HG02678 (cell line): Measurements from ENCODE around the gene APOC4.
"Not testable (repeated sequence)": the region's sequence is repeated elsewhere in the genome, so short reads cannot be mapped to it uniquely, and the experiment has no call there.

Experiments used
- ATAC-seq: cut with Tn5 transposase; IDR thresholded peaks from one replicate; pipeline ENCODE4 v1.9.1; 2021; ENCODE audit warnings: mild to moderate bottlenecking, moderate library complexity; ENCODE audit not compliant: unreplicated experiment

The APOC4 gene

DNA sequence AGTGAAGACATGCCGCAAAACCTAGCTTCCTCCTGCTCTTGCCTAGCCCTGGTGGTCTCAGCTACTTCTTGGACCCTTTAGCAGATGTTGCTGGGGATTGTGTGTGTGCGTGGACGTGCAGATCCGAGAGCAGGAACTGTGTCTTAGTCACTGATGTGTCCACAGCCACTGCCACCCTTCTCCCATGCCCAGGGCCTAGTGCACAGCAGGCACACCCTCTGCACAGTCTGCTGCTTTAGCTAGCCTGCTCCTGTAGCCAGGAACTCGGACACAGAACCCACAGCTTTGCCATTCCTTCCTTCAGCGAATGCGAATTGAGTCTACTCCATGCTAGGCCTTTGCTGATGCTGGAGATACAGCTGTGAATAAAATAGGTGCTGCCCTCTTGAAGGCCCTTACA, 15.5 kb downstream of the APOC4 start:
- no peak for ATAC-seq

GRCh38 chr19:44958090-44958489, 16.1 kb downstream of the APOC4 start:
- no peak for ATAC-seq

GRCh38 chr19:44959691-44960090, 17.7 kb downstream of the APOC4 start:
- ATAC-seq = no peak

GRCh38 chr19:44960906-44961728, 19.1 kb downstream of the APOC4 start:
- ATAC-seq = peak; percentile 55

DNA sequence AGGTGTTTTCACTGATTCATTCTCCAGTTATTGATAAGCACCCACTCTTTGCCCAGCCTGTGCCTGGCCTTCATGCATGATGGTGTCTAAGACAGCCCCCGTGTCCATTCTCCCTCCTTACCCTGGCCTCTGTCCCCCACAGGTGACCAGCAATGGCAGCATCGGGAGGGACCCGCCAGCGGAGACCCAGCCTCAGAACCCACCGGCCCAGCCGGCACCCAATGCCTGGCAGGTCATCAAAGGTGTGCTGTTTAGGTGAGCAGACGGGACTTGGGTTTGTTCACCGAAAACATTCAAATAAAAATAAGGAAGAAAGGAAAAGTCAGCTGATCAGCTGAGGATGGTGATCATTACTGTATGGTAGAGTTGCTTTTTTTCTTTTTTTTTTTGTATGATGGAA, 19.8 kb downstream of the APOC4 start:
- no peak for ATAC-seq

DNA sequence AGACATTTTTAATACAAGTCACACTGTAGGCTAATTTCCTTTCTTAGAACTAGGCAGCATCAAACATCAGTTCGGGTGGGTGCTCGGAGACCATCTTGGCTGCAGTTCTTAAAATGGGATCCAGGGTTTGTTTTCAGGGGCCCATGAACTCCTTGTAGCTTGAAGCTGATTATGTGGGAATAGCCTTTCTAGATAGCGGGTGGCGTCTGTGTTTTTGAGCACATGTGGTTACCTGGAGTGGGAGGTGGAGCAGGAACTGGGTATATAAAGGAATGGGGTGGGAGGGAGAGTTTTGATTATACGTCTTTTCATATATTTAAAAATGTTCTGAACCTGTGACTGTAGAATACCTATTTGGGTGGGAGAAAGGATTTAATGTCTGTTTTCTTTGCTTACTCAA, 26.1 kb downstream of the APOC4 start:
- no peak for ATAC-seq

DNA sequence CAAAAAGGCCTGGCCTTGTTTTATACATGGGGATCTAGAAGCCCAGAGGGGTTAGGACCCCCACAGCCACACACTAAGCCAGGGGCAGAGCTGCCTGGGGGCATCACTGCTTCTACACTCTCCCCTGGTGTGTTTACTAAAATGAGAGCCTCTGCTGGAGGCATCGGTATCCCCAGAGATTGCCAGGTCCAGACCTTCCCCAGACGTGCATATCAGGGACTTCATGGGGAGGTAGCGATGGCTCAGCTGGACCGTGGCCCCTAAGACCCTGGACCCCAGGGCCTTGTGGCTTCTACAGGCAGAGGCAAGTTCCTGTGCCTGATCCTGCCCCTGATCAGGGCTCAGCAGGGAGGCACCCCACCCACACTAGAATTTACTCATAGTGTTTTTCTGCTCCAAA, 26.6 kb downstream of the APOC4 start:
- no peak for ATAC-seq

- no peak for ATAC-seq
Measured at GRCh38 chr19:44969437-44969836, 27.4 kb downstream of the APOC4 start.

GRCh38 chr19:44971451-44971850, 29.4 kb downstream of the APOC4 start:
- not testable (repeated sequence) for ATAC-seq

DNA sequence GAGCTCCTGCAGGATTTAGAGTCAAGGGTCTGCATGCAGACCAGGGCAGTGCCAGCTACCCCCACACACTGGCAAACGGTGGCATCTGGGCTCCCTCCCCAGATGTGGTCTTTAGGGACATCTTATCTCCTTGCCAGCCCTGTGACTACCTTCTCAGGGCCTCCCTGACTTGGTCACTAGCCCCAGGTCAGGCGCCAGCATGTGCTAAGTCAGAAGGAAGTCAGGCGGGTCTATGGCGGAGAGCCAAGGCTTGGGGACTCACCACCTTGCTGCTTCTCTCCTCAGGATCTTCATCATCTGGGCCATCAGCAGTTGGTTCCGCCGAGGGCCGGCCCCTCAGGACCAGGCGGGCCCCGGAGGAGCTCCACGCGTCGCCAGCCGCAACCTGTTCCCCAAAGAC, 30.8 kb downstream of the APOC4 start:
- no peak for ATAC-seq

GRCh38 chr19:44973982-44974735, 32.1 kb downstream of the APOC4 start:
- no peak for ATAC-seq

DNA sequence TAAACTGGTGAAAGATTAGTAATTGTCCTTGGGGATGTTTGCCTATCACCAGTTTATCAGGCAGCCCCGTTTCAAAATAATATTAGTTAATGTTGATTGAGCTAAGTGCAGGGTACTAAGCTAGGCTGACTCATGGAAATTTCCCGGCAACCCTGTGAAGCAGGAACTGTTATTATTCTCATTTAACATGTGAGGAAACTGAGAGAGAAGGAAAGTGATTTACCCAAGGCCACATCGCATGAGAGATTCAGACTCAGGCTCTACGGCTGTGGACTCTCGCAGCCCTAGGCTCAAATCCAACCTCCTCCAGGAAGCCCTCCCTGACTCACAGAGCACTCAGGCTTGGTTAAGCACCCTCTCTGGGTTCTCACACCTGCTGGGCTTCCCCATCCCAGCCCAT, 32.8 kb downstream of the APOC4 start:
- no peak for ATAC-seq

DNA sequence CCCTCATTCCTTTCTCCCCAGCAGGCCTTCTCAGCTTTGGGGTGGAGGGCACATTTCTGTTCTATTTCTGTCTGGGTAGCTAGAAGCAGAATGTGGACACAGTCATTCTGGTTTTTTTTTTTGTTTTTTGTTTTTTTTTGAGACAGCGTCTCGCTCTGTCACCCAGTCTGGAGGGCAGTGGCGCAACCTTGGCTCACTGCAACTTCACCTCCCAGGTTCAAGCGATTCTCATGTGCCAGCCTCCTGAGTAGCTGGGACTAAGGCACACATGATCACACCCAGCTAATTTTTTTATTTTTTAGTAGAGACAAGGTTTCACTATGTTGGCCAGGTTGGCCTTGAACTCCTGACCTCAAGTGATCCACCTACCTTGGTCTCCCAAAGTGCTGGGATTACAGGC, 33.4 kb downstream of the APOC4 start:
- ATAC-seq = no peak

- no peak for ATAC-seq
Measured at GRCh38 chr19:44984005-44984404, 42.0 kb downstream of the APOC4 start.

DNA sequence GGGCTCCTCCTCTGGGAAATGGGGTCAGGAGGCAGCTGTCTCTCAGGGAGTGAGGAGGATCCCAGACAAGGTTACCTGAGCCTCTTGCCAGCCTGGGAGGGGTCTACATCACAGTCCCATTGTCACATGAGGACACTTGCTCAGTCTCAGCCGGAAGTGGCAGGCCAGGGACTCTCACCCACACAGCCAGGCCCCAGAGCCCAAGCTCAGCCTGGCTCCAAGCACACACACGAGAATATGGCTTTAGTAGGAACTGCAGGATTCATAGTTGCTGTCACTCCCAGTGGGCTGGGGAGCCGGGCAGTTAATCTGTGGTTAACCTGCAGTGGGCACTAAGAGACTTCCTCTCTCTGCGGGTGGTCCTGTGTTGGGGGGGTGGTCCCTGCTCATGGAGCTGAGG, 43.4 kb downstream of the APOC4 start:
- ATAC-seq = no peak

DNA sequence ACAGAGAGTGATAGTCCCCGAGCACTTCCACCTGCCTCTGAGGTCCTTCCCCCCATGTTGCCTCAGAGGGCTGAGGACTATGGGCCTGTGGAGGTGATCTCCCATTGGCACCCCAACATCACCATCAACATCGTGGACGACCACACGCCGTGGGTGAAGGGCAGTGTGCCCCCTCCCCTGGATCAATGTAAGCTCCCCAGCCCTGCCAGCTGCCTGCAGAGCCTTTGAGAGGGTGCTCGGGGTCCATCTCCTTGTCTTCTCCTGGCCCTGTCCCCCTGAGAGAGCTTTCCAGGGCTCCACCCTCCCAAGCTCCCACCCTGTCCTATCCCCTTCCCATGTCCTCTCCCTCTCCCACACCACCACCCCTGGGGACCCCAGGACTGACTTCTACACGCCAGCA, 44.4 kb downstream of the APOC4 start:
- no peak for ATAC-seq

GRCh38 chr19:44987148-44987675, 45.2 kb downstream of the APOC4 start:
- no peak for ATAC-seq

- no peak for ATAC-seq
Measured at GRCh38 chr19:44988273-44988672, 46.2 kb downstream of the APOC4 start.

GRCh38 chr19:44988896-44989556, 47.0 kb downstream of the APOC4 start:
- no peak for ATAC-seq

GRCh38 chr19:44990459-44990858, 48.4 kb downstream of the APOC4 start:
- no peak for ATAC-seq

DNA sequence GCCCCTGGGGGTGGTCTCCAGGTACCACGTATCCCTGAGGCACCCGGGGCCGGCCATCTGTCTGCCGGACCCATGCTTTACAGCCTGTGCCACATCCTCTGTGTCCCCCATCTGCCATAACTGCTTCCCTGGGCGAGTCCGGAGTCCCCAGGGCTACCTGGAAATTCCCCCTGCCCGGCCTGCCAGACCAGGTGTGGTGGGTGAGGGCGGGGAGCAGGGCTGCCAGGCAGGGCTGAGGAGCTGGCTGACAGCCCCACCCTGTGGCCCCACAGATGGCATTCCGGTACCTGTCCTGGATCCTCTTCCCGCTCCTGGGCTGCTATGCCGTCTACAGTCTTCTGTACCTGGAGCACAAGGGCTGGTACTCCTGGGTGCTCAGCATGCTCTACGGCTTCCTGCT, 48.9 kb downstream of the APOC4 start:
- no peak for ATAC-seq
